Metanephros (tissue), 1 donor: ENCODE data around the gene LSM3. TPM values are rescaled to one million over a fixed set of nuclear protein-coding genes. Genes with fewer than 3 reads are reported as not detected.

Source experiments
- total RNA-seq: library from RNA; depleted of rRNA; stranded (reverse); fragments of >200 nt; gene quantifications from one replicate; pipeline ENCODE4 v1.2.3, GENCODE V29; 2014

The LSM3 gene
- 4.0 TPM for total RNA-seq

DNA sequence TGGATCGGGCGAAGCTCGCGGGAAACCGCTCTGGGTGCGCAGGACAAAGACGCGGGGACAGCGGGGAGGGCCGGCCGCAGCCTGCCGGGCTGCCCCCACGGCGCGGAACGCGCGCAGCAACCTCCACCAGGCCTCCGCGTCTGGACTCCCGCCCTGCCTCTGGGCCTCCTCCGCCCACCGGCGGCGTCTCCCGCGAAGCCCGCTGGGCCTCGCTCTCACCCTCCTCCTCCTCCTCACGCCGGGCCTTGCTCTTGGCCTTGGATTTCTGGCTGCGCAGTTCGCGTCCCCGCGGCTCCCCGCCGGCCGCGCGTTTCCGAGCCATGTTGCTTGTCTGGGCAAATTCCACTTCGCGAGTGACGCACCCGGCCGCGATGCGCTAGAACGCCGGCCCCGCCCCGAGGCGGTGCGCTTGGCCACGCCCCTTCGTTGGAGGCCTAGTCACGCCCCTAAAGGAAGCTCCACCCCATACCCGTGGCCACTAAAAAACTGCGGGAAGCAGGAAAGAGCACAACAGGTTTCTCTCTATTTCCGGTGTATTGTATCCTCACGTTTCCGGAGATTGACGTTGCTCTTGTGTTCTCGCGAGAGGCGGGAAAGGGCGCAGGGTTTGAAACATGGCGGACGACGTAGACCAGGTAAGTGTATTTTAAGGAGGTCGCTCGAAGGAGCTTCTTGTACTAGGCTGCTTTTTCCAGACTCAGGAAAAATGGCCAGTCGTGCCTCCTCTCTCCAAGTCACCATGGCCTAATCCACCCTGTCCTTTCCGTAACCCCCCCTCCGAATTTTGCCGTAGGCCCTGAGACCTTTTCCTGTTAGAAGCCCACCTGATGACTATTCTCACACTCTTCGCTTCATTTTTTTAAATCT, at the start of gene LSM3, which contains the start of gene XPC:
Gene LSM3 (plus strand): TSS at position 571 of the 867 bp plus-strand sequence. CDS start 44 bp downstream, at position 615.
Gene XPC (minus strand): TSS at position 355 of the 867 bp plus-strand sequence. CDS start 33 bp downstream, at position 322.

Other genes starting within 250 kb of the LSM3 start
- 8.5 TPM for gene CHCHD4, start 53.9 kb upstream of the LSM3 start, total RNA-seq
- gene TMEM43, start 53.8 kb upstream of the LSM3 start, total RNA-seq, result 57.5 TPM
- gene XPC, start 216 bp upstream of the LSM3 start, total RNA-seq, result 26.8 TPM
- gene SLC6A6, start 223.8 kb downstream of the LSM3 start, total RNA-seq, result 25.8 TPM